GM18520 (cell line): ENCODE measurements around the gene LIPA.
A peak's percentile ranks its signal among the peaks of the same experiment; 100 is the strongest.
"Not testable (repeated sequence)": the region's sequence is repeated elsewhere in the genome, so short reads cannot be mapped to it uniquely, and the experiment has no call there.

Experiments
- ATAC-seq: cut with Tn5 transposase; IDR thresholded peaks from one replicate; pipeline ENCODE4 v1.9.1; 2021; ENCODE audit not compliant: unreplicated experiment

Gene LIPA

DNA sequence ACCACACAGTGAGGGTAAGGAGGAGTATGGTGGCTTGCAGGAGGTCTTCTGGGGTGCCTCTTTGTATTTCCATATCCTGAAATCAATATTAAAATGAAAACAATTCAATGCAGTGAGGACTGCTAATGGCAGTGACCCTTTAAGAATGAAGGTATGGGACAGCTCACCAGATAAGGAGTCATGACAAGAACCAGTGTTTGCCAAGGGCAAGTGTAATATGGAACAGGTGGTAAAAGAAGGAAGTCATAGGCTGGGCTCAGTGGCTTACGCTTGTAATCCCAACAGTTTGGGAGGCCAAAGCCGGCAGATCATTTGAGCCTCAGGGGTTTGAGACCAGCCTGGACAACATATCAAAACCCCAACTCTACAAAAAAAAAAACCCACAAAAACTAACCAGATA lies 20.0 kb upstream of the LIPA start:
- no peak for ATAC-seq

DNA sequence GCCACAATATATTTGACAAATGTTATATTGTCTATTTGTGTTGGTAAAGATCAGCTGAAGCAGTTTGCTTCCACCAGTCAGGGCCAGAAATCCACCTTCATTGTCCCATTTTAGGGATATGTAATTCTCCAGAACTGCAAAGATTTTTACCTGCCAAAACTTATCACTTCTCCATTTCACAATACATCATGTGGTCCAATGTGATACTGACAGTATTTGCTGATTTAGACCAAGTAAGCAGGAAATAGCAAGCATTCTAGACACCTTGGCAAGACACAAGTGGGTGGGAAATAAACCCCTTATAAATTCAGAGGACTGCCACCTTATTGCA lies 18.5 kb upstream of the LIPA start:
- ATAC-seq = no peak

DNA sequence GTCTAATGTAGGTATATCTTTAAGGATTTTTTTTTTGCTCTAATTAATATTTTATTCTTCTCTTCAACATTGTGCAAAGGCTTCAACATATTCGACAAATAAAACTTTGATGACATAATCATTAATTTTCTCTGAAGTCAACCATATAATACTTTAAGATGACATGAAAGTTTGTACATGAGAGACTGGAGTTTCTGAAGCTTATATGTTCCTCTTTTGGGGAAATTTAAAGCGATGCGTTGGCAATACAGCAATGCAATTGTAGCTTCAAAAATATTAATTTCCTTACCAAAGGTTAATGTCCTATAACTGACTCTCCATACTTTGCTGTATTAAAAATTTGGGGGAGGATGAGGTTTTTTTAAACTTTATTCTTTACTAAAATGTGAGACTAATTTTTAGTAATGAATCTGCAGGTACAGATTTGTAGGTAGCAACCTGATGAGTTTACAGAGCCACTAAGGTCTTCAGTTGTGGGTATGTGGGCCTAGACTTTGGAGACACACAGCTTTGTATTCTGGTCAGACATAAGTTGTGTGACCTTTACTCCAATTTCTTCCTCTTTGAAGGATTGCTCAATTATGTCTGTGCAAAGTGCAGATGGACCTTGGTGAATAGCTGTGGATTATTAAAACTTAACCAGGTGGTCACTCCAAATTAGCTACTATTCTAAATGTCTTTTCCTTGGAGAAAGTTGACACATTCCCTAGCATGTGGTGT lies 18.0 kb upstream of the LIPA start:
- ATAC-seq = no peak

DNA sequence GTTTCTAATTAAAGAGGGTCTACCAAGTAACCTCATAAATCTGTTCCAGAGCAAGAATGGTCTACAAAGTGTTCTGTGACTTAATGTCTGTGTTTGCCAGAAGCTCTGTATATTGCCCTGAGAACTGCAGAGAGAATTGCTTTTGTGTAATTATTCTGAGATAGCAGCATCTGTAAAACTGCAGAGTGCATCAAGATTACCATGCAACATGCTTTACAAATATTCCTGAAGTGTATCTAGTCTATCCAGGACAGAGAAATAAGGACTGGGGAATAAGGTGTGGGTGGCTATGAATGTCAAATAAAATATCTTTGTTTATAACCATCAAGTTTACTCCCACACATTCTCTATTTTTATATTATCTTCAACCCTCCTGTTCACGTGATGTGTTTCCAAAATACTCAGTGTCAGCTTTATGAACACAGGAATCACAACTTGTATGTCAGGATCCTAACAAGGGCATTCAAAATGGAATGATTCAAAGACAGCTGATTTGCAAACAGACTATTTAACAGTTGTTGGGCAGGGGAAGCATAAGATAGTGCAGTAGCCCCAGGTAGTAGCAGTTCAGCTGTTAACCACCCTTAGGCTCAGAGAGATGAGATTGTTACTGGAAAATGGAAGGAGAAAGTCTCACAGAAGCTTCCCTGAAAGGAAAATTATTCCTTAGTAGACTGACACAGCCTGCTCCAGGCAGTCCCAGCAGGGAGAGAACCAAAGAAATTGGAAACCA lies 15.3 kb upstream of the LIPA start:
- ATAC-seq = no peak

DNA sequence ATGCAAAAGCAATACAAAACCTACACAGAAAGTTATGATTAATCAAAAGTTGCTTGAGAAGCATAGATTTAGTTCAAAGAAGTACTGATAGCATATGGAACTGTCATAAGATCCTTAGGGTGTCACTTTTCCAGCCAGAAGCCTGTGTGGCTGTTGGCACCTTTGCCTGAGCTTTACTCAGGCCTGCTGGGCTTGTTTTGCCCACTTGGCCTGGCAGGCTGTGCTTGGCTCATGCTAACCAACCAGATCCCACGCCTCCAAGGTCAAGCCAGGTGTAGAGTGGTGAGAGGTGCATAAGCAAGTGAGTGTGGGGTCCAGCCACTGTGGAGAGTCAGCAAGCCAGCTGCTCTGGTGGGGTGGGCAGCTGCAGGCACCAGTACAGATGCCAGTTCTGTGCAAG lies 12.0 kb upstream of the LIPA start:
- no peak for ATAC-seq

DNA sequence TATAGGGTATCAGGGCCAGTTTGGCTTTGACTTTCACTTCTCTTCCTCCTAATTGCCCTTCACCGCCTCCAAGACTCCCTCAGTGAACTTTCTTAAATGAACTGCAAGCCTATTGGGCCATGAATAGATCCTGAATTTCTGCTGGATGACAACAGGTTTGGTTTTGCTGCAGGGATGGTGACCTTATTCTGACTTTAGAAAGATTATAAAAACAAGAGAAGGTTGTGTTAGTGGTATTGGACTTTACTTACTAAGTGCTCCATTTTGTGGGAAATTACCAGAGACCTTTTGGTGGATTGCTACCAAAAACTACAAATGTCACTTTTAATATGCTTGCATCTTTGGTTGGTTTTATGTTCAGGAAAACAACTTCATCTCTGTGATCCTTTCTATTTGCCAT lies 11.5 kb upstream of the LIPA start:
- ATAC-seq = no peak

DNA sequence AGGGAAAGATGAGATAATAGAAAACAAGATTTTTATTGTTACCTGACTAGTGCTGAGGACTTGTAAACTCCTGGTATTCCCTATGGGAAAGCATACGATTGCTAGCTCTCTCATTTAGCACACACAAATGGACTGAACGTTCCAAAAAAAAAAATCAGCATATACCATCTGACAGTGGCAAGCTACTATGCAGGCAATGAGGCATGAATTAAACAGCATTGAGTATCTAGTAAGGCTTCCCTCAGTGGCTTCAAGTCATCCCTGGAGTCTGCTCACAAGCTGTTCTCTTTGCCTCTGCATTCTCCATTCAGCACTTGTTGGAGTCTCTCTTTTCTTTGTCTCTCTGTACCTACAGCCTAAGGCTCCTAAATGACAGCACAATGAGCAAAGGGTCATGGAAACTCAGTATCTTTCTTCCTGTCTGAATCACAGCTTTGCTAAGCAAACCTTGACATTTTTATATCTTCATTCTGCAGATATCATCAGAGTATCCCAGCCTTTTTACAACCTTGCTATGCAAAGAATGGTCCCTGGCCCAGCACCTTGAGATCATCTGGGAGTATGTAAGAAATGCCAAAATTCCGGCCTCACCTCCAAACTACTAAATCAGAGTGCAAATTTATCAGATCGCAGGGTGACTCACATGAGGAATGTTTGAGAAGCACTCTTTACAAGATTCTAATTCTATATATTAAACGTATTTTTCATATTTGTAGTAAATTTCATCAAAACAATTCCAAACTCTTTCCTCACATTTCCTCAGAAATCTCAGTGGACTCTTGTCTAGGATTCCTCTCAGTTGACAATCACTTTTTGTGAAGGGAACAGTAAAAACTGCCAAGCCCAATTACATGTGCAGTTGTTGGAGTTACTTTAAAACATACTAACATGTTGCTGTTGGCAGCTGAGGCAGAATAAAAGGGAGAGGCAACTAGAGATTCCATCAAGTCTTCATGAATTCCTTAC lies 10.8 kb upstream of the LIPA start:
- no peak for ATAC-seq

DNA sequence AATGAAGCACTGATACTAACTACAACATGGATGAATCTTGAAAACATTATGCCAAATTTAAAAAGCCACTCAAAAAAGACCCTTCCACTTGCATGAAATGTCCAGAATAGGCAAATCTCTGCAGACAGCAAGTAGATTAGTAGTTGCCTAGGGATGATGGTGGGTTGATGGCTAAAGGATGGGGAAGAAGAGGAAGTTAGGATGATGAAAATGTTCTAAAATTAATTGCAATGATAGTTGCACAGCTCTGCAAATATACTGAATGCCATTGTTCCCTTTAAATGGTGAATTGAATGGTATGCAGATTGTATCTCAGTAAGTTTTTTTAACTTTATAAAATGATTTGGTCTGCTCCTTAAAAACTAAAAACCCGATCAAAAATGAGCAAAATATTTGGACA lies 7.3 kb upstream of the LIPA start:
- ATAC-seq = no peak

DNA sequence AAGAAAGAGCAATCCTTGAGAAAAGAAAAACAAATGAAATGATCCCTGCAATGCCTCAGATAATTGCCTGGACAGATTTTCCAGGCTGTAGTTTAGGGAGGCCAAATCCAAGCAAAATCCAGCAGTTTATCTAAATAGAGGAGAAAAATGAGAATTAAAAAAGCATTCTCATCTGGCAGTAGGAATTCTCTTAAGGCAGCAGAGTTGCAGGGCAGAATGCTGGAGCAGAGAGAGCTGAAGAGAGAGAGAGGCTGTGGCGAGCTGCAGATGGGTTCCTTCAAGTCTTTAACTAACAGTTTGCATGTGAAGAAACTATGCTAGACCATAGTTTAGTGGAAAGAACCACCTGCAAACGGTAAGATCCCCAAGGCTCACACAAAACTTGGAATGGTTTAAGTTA lies 6.0 kb upstream of the LIPA start:
- ATAC-seq = no peak

DNA sequence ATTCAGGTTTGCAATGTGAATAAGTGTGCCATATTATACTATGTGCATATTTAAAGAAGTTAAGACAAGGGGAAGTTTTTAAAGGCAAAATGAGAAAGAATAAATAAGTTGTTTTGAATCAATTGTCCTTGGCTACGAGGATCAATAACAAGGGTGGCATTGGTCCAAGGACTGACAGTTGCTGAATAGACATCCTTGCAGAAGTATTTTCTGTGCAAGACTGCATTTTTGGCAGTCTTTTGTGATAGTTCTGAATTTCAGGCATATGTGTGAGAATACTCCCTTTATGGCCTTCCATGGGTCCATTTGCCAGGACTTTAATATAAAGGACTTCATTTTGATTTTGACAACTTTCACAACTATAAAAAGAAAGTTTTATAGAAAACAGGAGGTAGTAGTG lies 5.4 kb upstream of the LIPA start:
- no peak for ATAC-seq

DNA sequence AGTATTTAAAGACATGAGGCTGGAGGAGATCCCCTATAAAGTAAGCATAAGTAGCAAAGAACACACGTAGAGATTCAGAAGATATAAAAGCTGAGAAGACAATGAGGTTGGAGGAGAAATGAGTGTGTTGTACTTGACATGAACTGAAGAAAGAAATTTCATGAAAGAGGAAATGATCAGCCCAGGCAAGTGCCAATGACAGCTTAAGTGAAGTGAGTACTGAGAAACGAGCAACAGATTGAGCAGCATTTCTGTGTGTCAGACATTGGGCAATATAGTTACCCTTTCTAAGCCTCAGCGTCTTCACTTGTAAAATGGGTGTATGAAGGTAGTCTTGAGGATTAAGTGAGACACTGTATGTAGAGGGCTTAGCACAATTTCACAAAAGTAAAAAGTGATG lies 4.8 kb upstream of the LIPA start:
- ATAC-seq = no peak

DNA sequence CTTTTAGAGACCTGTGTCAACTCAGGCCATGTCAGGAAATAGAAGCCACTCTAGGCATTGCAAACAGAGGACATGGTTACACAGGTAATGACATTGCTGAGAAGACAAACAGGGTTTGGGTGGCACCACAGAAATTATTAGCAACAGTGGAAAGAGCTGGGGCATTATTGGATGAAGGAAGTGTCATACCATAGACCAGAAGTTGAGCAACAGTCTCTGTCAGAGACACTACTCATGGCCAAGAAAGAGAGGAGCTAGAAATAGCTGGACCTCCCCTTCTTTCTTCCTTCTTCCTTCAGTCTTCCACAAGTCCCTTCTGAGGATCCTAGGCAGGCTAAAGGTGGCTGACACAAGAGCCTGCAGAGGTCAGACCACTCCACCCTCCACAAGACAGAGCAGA lies 4.2 kb upstream of the LIPA start:
- no peak for ATAC-seq

DNA sequence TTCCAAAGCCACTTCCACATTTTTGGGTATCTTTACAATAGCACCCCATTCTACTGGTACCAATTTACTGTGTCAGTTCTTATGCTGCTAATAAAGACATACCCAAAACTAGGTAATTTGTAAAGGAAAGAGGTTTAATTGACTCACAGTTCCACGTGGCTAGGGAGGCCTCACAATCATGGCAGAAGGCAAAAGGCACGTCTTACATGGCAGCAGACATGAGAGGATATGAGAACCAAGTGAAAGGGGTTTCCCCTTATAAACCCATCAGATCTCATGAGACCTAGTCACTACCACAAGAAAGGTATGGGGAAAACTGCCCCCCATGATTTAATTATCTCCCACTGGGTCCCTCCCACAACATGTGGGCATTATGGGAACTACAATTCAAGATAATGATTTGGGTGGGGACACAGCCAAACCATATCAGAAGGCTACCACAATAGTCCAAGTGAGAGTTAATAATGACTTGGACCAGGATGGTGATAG lies 3.6 kb upstream of the LIPA start:
- ATAC-seq = not testable (repeated sequence)

DNA sequence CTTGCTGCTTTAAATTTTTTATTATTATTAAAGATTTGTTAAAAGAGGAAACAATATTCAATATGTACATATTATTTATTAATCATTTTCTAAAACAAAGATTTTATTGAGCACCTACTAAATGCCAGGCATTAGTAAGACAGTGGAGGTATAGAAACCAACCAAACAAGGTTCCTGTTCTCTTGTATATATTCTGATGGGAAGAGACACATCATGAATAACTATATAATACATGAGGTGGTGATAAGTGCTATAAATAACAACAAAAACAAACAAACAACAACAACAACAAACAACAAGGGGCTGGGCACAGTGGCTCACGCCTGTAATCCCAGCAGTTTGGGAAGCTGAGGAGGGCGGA lies 630 bp upstream of the LIPA start:
- no peak for ATAC-seq

DNA sequence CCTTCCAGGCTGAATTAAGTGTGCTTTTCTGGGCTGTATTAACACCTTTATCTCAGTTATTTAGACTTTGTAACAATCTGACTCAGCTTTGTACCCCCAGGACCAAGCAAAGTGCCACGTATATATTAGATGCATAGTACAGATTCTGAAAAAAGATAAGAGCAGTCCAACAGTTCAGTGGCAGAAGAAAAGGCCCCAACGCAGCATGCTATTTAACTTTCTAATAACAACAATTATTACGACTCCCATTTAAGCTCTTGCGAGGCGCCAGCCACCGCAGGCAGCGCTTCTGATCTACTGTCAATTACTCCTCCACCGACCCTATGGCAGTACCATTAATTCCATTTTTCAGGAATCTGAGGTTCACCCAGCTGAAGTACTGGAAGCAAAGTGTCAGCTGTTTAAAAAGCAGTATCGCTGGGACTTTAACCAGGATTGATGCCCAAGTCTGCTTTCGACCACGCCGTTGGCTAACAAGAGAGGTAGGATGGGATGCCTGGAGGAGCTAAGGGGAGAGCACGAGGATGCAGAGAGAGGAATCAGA lies 638 bp downstream of the LIPA start:
- no peak for ATAC-seq

DNA sequence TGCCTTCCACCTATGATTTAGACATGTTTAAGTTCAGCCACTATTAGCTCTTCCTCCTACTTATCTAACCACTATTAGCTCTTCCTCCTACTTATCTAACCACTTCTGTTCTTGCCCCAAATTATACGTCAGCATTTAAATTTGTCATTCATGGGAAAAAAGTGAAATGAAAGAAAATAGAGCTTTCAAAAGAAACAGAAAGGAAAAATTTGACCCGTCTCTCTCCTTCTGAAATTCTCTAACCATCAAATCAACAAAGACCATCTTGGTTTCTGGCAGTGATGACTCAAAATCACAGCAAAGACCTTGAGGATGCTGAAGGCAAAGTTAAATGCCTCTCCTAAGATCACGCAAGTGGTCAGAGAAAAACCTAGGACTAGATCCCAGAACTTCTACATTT lies 2.6 kb downstream of the LIPA start:
- no peak for ATAC-seq

DNA sequence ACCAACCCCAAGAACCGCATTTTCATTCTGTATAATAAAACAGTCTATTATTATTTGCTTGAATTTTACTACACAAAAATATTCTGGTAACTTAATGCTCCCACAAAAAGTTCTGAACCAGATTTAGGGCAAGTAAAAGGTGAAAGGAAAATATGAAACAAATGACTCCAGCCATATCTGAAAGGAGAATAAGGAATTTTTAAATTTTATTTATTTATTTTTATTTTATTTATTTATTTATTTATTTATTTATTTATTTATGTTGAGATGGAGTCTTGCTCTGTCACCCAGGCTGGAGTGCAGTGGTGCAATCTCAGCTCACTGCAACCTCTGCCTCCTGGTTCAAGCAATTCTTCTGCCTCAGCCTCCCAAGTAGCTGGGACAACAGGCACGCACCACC lies 4.0 kb downstream of the LIPA start:
- not testable (repeated sequence) for ATAC-seq

DNA sequence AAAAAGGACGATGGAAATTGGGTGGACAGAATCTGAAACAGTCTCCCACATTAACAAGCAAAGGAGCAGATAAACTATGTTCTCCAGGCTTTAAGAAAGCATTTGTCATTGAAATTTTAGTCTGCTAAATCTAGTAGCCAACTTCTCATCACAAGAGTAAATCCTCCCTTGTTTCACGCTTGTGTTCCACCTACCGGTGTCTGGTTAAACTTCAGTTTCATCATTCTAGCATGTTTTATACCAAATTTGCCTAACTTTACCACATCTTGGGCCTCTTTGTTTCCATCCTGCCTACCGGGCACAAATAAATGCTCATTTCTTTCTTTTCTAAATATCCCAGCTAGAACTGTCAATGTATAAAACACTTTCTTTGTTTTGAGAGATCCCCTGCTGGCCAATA lies 5.8 kb downstream of the LIPA start:
- ATAC-seq = peak; percentile 54

DNA sequence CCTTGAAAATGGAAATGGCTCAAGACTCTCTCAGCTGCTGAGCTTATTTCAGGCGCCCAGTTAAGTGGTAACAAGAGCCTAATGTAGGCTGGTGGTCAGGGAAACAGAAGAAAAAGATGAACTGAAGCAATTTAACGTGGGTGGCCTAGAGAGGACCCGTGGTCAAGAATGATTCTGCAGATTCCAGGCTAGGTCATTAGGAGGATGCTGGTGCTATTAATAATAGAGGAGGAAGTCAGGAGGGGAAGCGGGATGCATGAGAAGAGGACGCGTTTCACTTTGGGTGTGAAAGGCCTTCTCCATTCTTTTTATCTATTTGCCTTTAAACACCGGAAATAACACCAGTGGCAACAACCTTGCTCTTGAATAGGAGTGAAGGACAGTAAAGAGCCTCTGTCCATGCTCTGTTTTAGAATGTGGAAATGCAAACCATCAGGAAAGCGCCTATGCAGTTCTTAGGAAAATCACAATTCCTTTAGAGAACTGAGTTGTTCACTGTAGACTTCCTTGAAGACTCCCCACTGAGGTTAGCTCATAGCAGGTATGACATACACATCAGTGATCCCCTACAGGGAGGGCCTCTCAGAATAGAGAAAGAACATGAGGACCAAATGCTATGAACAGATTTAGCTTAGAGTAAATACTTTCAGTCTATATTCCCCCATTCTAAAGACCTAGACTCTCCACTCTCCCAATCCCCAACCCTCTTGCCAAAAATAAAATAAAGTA lies 8.6 kb downstream of the LIPA start:
- ATAC-seq = no peak

DNA sequence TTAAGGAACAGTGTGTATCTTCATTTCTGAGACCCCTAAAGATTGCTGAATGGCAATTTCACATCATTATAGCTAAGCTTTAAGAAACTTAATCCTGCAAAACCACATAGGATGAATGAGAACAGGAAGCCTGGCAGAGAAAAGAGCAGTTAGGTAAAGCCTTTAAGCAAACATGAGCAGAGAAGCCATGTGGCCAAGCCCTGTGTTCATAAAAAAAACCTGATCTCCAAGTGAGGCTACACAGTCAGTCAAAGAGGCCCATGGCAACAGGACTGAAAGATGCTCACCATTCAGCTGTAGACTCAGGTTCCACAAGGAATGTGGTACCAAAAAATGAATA lies 9.3 kb downstream of the LIPA start:
- ATAC-seq = no peak
